ENCODE measurements around the gene DDX53.

The DDX53 gene

GRCh38 chrX:23046443-23046842 is 46.7 kb downstream of the DDX53 start:
- no peak for DNase-seq (ENCODE audit: low read depth)
- no peak for TF ChIP-seq CTCF (conservative IDR thresholded peaks at IDR 0.05; ENCODE audit: low read length)
- H3K4me3 ChIP-seq (ENCODE audit: low read length) = no peak overlapping the region

- TF ChIP-seq CTCF (conservative IDR thresholded peaks at IDR 0.05; ENCODE audit: low read length) = no peak
- DNase-seq (ENCODE audit: low read depth) = no peak
- no peak overlapping the region for H3K4me3 ChIP-seq (ENCODE audit: low read length)
These were observed 49.2 kb downstream of the DDX53 start for GRCh38 chrX:23048806-23049573.

- DNase-seq (ENCODE audit: low read depth) = no peak
- TF ChIP-seq CTCF (conservative IDR thresholded peaks at IDR 0.05; ENCODE audit: low read length) = no peak
- H3K4me3 ChIP-seq (ENCODE audit: low read length) = no peak overlapping the region
These were observed 52.6 kb downstream of the DDX53 start for GRCh38 chrX:23052324-23052723.
